Gastrocnemius medialis (tissue), 4 donors: ENCODE measurements around the gene MUC5B.

Experiments
- POLR2A ChIP-seq, 2 donors: fragments of 450-650 bp; IDR thresholded peaks; one replicate each; pipeline ENCODE4 v1.6.1; 2017; ENCODE audit warnings: antibody characterized with exemption in 2 of 2, mild to moderate bottlenecking in 2 of 2, moderate library complexity in 2 of 2
- TF ChIP-seq, protein P1 (sequence below), 5 experiments: fragments of 450-650 bp in 3 of 5; fragments of 200-600 bp in 2 of 5; sonication (generic) in 2 of 5; IDR thresholded peaks in 4 of 5; conservative IDR thresholded peaks in 1 of 5; 1 replicate in 4 of 5; 2 replicates in 1 of 5; pipeline ENCODE4 v1.5.1; 2016 to 2019; ENCODE audit warnings: antibody characterized with exemption in 5 of 5, mild to moderate bottlenecking in 3 of 5, moderate library complexity in 3 of 5

DNA sequence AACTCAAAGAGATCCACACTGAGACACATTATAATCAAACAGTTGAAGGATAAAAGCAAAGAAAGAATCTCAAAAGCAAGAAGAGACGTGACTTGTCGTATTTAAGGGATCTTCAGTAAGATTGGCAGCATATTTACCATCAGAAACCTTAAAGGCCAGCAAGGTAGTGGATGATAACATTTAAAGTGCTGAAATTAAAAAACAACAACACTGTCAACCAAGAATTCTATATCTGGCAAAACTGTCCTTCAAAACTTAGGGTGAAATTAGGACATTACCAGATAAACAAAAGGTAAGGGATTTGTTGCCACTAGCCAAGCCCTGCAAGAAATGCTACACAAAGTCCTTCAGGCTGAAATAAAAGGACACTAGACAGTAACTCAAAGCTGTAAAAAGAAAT is 11.0 kb upstream of the MUC5B start:
- TF ChIP-seq, protein P1, sequence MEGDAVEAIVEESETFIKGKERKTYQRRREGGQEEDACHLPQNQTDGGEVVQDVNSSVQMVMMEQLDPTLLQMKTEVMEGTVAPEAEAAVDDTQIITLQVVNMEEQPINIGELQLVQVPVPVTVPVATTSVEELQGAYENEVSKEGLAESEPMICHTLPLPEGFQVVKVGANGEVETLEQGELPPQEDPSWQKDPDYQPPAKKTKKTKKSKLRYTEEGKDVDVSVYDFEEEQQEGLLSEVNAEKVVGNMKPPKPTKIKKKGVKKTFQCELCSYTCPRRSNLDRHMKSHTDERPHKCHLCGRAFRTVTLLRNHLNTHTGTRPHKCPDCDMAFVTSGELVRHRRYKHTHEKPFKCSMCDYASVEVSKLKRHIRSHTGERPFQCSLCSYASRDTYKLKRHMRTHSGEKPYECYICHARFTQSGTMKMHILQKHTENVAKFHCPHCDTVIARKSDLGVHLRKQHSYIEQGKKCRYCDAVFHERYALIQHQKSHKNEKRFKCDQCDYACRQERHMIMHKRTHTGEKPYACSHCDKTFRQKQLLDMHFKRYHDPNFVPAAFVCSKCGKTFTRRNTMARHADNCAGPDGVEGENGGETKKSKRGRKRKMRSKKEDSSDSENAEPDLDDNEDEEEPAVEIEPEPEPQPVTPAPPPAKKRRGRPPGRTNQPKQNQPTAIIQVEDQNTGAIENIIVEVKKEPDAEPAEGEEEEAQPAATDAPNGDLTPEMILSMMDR (IDR thresholded peaks at IDR 0.05 in 4 of 5, conservative IDR thresholded peaks at IDR 0.05 in 1 of 5) = no peak
- no peak for TF ChIP-seq POLR2A (IDR thresholded peaks at IDR 0.05)
